AG10803 (cell line): ENCODE measurements around the gene TESK1.
A peak's percentile ranks its signal among the peaks of the same experiment; 100 is the strongest.
"Not testable (repeated sequence)": the region's sequence is repeated elsewhere in the genome, so short reads cannot be mapped to it uniquely, and the experiment has no call there.

Experiments
- DNase-seq: peaks from one replicate; pipeline ENCODE4 v3.0.0; 2010; ENCODE audit warnings: low read depth
- H3K4me3 ChIP-seq: 2 replicates; pipeline ENCODE4 v1.5.1; 2011; ENCODE audit warnings: mild to moderate bottlenecking, low read length, control low read depth
- TF ChIP-seq, protein P1 (sequence below): conservative IDR thresholded peaks from 2 replicates; pipeline ENCODE4 v1.5.1; 2011; ENCODE audit warnings: mild to moderate bottlenecking, low read length, control low read depth, inconsistent platforms

Gene TESK1

DNA sequence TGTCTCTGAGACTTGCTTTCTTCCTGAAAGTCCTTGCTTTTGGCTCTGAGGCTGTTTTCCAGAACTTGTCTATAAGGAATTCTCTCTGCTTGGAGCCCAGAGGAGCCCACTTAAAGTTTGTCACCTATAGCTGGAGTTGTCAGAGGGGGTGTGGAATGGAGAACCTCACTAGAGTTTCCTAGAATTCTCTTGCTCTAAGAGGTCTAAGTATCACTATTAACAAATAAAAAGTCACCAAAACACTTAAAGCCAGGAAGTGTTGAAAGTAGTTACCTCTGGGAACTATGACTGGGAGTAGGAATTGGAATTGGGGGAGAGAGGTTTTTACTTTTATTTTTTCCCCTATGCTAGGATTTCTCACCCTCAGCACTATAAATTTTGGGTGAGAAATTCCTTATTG lies 30.7 kb downstream of the TESK1 start:
- no peak for DNase-seq
- TF ChIP-seq, protein P1, sequence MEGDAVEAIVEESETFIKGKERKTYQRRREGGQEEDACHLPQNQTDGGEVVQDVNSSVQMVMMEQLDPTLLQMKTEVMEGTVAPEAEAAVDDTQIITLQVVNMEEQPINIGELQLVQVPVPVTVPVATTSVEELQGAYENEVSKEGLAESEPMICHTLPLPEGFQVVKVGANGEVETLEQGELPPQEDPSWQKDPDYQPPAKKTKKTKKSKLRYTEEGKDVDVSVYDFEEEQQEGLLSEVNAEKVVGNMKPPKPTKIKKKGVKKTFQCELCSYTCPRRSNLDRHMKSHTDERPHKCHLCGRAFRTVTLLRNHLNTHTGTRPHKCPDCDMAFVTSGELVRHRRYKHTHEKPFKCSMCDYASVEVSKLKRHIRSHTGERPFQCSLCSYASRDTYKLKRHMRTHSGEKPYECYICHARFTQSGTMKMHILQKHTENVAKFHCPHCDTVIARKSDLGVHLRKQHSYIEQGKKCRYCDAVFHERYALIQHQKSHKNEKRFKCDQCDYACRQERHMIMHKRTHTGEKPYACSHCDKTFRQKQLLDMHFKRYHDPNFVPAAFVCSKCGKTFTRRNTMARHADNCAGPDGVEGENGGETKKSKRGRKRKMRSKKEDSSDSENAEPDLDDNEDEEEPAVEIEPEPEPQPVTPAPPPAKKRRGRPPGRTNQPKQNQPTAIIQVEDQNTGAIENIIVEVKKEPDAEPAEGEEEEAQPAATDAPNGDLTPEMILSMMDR: no peak
- H3K4me3 ChIP-seq: no peak overlapping the region

DNA sequence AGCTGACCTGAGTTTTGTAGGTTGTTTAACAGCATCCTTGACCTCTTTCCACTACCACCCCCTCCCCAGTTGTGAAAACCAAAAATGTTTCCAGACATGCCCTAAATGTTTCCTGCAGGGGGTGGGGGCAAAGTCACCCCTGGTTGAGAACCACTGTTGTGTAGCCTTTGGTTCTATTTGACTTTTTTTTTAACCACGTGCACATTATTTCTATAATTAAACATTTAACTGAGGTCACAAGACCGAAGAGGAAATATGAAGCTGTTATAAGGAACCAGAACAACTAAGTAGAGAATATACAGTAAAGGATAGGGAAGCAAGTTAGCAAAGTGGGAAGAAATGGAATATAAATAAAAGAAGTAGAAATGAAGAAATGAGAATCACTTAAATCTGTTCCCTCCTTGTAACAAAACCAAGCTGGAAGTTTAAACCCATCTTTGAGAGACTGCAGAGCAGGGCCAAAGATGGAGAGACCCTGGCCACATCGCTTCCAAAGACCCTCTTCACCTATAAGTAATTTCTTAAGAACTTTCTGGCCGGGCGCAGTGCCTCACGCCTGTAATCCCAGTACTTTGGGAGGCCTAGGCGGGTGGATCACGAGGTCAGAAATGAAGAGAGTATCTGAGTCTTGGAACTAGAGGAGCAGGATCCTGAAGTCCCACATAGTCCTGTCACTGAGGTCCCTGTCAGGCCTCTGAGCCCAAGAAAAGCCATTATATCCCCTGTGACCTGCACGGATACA lies 31.2 kb downstream of the TESK1 start:
- TF ChIP-seq, protein P1: no peak
- no peak for DNase-seq
- no peak overlapping the region for H3K4me3 ChIP-seq

DNA sequence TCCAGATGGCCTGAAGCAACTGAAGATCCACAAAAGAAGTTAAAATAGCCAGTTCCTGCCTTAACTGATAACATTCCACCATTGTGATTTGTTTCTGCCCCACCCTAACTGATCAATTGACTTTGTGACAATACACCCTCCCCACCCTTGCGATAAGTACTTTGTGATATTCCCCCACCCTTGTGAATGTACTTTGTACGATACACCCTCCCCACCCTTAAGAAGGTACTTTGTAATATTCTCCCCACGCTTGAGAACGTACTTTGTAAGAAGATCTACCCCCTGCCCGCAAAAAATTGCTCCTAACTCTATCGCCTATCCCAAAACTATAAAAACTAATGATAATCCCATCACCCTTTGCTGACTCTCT lies 31.8 kb downstream of the TESK1 start:
- not testable (repeated sequence) for H3K4me3 ChIP-seq, DNase-seq

DNA sequence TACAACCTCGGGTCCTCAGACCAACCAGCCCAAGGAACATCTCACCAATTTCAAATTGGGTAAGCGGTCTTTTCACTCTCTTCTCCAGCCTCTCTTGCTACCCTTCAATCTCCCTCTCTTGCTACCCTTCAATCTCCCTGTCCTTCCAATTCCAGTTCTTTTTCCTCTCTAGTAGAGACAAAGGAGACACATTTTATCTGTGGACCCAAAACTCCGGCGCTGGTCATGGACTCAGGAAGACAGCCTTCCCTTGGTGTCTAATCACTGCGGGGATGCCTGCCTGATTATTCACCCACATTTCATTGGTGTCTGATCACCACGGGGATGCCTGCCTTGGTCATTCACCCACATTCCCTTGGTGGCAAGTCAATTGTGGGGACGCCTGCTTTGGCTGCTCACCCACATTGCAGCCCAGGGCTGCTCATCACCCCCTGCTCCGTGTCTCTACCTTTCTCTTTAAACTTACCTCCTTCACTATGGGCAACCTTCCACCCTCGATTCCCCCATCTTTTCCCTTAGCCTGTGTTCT lies 32.4 kb downstream of the TESK1 start:
- not testable (repeated sequence) for H3K4me3 ChIP-seq, DNase-seq

DNA sequence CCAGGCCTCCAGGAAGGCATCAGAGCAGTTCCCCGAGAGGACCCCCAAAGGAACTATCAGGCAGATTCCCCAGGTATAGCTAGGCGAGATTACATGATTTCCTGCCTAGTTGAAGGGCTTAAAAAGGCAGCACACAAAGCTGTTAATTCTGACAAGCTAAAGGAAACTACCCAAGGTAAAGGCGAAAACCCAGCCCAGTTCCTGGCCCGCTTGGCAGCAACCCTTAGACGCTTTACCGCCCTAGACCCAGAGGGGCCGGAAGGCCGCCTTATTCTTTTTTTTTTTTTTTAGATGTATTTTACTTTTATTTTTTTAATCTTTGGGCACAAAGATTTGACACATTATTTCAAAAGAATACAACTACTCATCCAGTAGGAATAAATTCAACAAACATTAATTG lies 33.7 kb downstream of the TESK1 start:
- H3K4me3 ChIP-seq, DNase-seq: not testable (repeated sequence)

DNA sequence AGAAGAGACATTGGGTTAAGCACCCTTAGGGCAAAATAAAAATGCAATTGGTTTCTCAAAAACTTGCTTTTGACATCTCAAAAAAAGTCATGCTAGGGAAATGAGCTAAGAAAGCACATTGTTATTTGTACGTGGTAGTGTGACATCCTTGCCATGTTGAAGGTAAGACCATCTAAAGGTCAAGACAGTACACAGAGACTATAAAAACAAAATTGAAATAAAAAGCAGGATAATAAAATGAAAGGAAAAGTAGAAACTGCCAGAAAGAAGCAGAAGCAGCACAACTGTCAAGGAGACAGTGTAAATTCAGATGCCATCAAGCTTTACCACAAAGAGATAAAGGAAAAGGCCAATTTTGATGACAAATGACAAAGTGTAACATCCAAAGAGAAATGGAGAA lies 34.2 kb downstream of the TESK1 start:
- H3K4me3 ChIP-seq, DNase-seq: not testable (repeated sequence)

DNA sequence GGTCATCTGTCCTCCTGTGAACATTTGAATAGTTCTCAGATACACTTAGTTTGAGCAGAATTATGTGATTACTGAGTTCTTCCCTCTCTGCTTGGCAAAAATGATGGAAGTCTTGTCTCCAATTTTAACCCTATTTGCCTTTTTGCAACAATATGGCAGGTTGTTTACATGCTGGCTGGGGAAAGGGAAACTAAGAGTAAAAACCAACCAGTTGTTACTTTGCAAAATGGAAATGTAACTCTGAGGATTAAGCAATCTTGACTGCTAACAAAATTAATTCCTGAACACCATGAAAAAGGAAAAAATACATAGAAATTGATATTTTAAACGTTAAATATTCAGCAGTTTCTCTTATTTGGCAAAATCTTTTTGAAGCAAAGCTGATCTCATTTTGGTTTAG lies 34.6 kb downstream of the TESK1 start:
- H3K4me3 ChIP-seq: no peak overlapping the region
- no peak for DNase-seq
- TF ChIP-seq, protein P1: no peak

DNA sequence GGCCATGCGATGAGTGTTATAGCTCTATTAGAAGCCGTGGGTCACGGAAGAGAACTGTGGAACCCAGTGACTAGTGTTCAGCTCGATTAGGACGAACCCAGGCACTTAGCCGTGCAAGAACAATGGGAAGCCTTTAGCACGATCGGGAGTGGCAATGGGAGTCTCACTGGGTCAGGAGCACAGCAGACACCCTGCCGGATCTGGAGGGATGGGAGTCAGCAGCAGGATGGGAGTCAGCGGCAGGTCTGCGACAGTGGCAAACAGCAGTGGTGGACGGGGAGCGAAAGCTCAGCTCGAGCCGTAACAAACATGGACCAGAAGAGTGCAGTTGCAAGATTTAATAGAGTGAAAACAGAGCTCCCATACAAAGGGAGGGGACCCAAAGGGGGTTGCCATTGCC lies 35.4 kb downstream of the TESK1 start:
- DNase-seq, H3K4me3 ChIP-seq: not testable (repeated sequence)

DNA sequence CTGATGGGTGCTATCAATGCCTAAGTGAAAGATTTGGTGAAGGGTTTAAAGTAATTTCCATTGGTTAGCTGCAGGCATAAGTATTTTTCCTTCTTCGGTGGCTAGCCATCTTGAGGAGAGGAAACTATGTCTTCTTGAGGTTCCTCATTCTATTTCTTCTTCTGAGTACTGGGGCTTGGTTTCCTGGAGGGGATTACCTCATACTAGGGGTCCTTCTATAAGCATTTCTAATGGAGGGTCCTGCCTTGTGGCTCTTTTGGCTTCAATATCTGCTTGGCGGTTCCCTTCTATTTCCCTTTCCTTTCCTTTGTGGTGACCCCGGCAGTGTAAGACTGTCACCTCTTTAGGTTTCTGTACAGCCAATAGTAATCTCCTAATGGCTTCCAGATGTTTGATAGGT lies 36.4 kb downstream of the TESK1 start:
- DNase-seq, H3K4me3 ChIP-seq: not testable (repeated sequence)

DNA sequence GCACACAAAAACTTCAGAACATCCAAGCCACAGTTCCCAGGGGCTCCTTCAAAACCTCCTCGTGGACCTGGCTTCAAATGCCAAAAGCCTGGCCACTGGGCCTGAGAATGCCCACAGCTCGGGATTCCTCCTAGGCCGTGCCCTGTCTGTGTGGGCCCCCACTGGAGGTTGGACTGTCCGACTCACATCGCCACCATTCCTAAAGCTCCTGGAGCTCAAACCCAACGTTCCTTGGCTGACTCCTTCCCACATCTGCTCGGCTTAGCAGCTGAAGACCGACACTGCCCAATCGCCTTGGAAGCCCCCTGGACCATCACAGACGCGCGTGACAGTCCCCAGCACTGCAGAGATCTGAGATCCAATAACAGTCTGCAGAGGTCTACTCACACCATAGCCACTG lies 38.0 kb downstream of the TESK1 start:
- DNase-seq: no peak
- TF ChIP-seq, protein P1: no peak
- no peak overlapping the region for H3K4me3 ChIP-seq

DNA sequence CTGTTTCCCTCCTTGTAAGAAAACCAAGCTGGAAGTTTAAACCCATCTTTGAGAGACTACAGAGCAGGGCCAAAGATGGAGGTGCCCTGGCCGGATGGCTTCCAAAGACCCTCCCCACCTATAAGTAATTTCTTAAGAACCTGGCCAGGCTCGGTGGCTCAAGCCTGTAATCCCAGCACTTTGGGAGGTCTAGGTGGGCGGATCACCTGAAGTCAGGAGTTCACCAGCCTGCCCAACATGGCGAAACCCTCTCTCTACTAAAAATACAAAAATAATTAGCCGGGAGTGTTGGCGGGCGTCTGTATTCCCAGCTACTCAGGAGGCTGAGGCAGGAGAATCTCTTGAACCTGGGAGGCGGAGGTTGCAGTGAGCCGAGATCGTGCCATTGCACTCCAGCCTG lies 40.7 kb downstream of the TESK1 start:
- not testable (repeated sequence) for DNase-seq
- H3K4me3 ChIP-seq: peak overlapping the region; percentile 70
